WTC11 (cell line): Measurements from ENCODE around the gene CCDC152. TPM values are rescaled to one million over a fixed set of nuclear protein-coding genes. Genes with fewer than 3 reads are reported as not detected.

Experiments used
- ATAC-seq: fragments of 200-7000 bp; cut with Tn5 transposase; 2 replicates; pipeline ENCODE4 v1.10.0; 2021; ENCODE audit warnings: mild to moderate bottlenecking, moderate library complexity
- CTCF ChIA-PET: fragments of 300-600 bp; sonication (Branson Sonifier 250); formaldehyde crosslinking; loops from one replicate; lab custom pipeline; 2021; ENCODE audit warnings: antibody characterized with exemption; lab: Charles Lee
- POLR2A ChIA-PET: fragments of 350-600 bp; sonication (Branson Sonifier 250); formaldehyde crosslinking; loops from one replicate; lab custom pipeline; 2021; ENCODE audit warnings: antibody characterized with exemption; lab: Charles Lee
- DNase-seq: peaks from one replicate; pipeline ENCODE4 v3.0.0; 2021; ENCODE audit warnings: low spot score
- H3K27ac Mint-ChIP-seq: 2 replicates; pipeline ENCODE4 v1.8.0; 2021; ENCODE audit warnings: mixed read lengths
- H3K27me3 Mint-ChIP-seq: 2 replicates; pipeline ENCODE4 v1.8.0; 2021; ENCODE audit warnings: low read depth, mild to moderate bottlenecking, moderate library complexity, mixed read lengths
- H3K36me3 Mint-ChIP-seq: 2 replicates; pipeline ENCODE4 v1.8.0; 2021; ENCODE audit warnings: mixed read lengths
- H3K4me1 Mint-ChIP-seq: 2 replicates; pipeline ENCODE4 v1.8.0; 2022; ENCODE audit warnings: mixed read lengths
- H3K4me3 Mint-ChIP-seq: 2 replicates; pipeline ENCODE4 v1.8.0; 2021; ENCODE audit warnings: mild to moderate bottlenecking, moderate library complexity, mixed read lengths
- H3K9me3 Mint-ChIP-seq: 2 replicates; pipeline ENCODE4 v1.8.0; 2021; ENCODE audit warnings: mixed read lengths
- ATF6 ChIP-seq: sonication (generic); formaldehyde crosslinking; IDR thresholded peaks from 2 replicates; pipeline ENCODE4 v1.8.1; 2023; ENCODE audit warnings: mild to moderate bottlenecking, missing genetic modification reagents
- E2F1 ChIP-seq: sonication (generic); formaldehyde crosslinking; IDR thresholded peaks from 2 replicates; pipeline ENCODE4 v1.8.0; 2022; ENCODE audit warnings: mild to moderate bottlenecking, missing genetic modification reagents
- FOXP4 ChIP-seq: sonication (generic); formaldehyde crosslinking; IDR thresholded peaks from 2 replicates; pipeline ENCODE4 v1.8.0; 2022; ENCODE audit warnings: mild to moderate bottlenecking, missing genetic modification reagents
- HMGXB4 ChIP-seq: sonication (generic); formaldehyde crosslinking; IDR thresholded peaks from 2 replicates; pipeline ENCODE4 v1.8.1; 2023; ENCODE audit warnings: mild to moderate bottlenecking, moderate library complexity, missing genetic modification reagents
- NFE2L1 ChIP-seq: sonication (generic); formaldehyde crosslinking; IDR thresholded peaks from 2 replicates; pipeline ENCODE4 v1.8.1; 2023; ENCODE audit warnings: missing genetic modification reagents
- TEAD1 ChIP-seq: sonication (generic); formaldehyde crosslinking; IDR thresholded peaks from 2 replicates; pipeline ENCODE4 v1.8.0; 2022; ENCODE audit warnings: mild to moderate bottlenecking, missing genetic modification reagents
- ZNF281 ChIP-seq: sonication (generic); formaldehyde crosslinking; IDR thresholded peaks from 2 replicates; pipeline ENCODE4 v1.8.0; 2023; ENCODE audit warnings: mild to moderate bottlenecking, missing genetic modification reagents
- ZNF423 ChIP-seq: fragments of 250-450 bp; sonication (Bioruptor Pico); IDR thresholded peaks from 2 replicates; pipeline ENCODE4 v2.1.2; 2022; ENCODE audit warnings: mild to moderate bottlenecking, moderate library complexity
- total RNA-seq: library from RNA; stranded (reverse); gene quantifications from 3 replicates; pipeline ENCODE4 v1.2.3, GENCODE V29; 2021
- TF ChIP-seq, protein P1 (sequence below): sonication (generic); formaldehyde crosslinking; IDR thresholded peaks from 2 replicates; pipeline ENCODE4 v1.8.0; 2022; ENCODE audit warnings: mild to moderate bottlenecking, missing genetic modification reagents
- TF ChIP-seq, protein P2 (sequence below): sonication (generic); formaldehyde crosslinking; IDR thresholded peaks from 2 replicates; pipeline ENCODE4 v1.8.1; 2022; ENCODE audit warnings: missing genetic modification reagents, borderline replicate concordance
- TF ChIP-seq, protein P3 (sequence below): sonication (generic); formaldehyde crosslinking; conservative IDR thresholded peaks from 2 replicates; pipeline ENCODE4 v1.8.1; 2023; ENCODE audit warnings: mild to moderate bottlenecking, low read depth, missing genetic modification reagents, moderate library complexity

Gene CCDC152
- total RNA-seq, 1 experiment from 2014 or later: 15.1 TPM

DNA sequence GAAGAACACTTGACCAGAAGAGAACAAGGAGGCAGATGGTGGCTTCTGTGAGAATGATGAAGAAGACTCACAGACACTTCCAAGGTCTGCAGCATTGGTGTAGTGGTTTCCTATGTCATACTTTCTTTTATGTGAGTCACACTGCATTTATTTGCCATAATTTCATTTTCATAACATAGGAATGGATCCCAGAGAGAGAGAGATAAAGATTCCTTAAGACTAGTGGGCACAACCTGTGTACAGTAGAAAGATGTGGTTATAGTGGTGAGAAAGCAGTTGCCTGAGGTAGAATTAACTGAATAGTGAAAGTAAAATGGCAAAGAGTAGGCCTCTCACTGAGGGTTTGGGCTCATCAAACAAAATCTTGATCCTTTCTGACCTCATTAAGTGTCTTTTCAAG is 7.6 kb upstream of the CCDC152 start (continued):
- no peak for TF ChIP-seq HMGXB4 (CRISPR knock-in tag)

- TF ChIP-seq NFE2L1: no peak
- TF ChIP-seq, protein P1, sequence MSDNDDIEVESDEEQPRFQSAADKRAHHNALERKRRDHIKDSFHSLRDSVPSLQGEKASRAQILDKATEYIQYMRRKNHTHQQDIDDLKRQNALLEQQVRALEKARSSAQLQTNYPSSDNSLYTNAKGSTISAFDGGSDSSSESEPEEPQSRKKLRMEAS (CRISPR knock-in tag): no peak
- no peak for TF ChIP-seq ZNF423 (CRISPR knock-in tag)
- TF ChIP-seq HMGXB4 (CRISPR knock-in tag): no peak
- no peak for TF ChIP-seq E2F1
- no peaks in the 10 kb centered on the region for H3K27me3 Mint-ChIP-seq
- H3K9me3 Mint-ChIP-seq: peaks cover 3% of the 10 kb centered on the region; the same call in 1 of the 2 replicates
- CTCF ChIA-PET: interaction anchor here (1.7 kb wide), 1 partner anchor 139 kb away, joined by 4 read pairs; no protein-coding TSS in a partner anchor
- DNase-seq: no peak
- ATAC-seq: no peak
- POLR2A ChIA-PET: no interaction called here
- H3K27ac Mint-ChIP-seq: no peak overlapping the region
- H3K4me3 Mint-ChIP-seq: no peak overlapping the region
- no peaks in the 10 kb centered on the region for H3K36me3 Mint-ChIP-seq
- peaks cover 2% of the 10 kb centered on the region; the same call in 1 of the 2 replicates for H3K4me1 Mint-ChIP-seq
Observed at GRCh38 chr5:42750507-42750906, 6.1 kb upstream of the CCDC152 start.

DNA sequence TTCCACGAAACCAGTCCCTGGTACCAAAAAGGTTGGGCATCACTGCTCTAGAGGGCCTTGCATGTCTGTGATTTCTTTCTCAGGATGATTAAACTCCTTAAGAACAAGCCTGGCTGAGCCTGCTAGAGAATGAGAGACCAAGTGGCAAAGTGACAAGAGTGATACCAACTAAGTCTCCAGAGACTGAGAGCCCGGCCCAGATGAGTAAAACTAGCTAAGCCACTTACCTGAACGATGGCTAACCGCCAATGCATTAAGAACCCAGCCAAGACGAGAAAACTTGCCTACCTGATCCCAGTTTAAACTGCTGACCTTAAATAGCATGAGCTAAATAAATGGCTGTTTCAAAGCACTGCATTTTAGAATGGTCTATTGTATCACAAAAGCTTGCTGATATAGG is 5.6 kb upstream of the CCDC152 start:
- H3K4me3 Mint-ChIP-seq: no peak overlapping the region
- H3K27me3 Mint-ChIP-seq: no peaks in the 10 kb centered on the region
- ATAC-seq (no peak), DNase-seq (no peak)
- ChIA-PET POLR2A (no interaction called here), CTCF (interaction anchor here (1.7 kb wide), 1 partner anchor 138 kb away, joined by 4 read pairs; no protein-coding TSS in a partner anchor)
- H3K36me3 Mint-ChIP-seq: no peaks in the 10 kb centered on the region
- H3K27ac Mint-ChIP-seq: no peak overlapping the region
- peaks cover 3% of the 10 kb centered on the region; the same call in 1 of the 2 replicates for H3K9me3 Mint-ChIP-seq
- H3K4me1 Mint-ChIP-seq: no peaks in the 10 kb centered on the region
- TF ChIP-seq FOXP4 (CRISPR knock-in tag) (no peak), ZNF281 (no peak), TEAD1 (no peak), ATF6 (CRISPR knock-in tag) (no peak)
- TF ChIP-seq, protein P2, sequence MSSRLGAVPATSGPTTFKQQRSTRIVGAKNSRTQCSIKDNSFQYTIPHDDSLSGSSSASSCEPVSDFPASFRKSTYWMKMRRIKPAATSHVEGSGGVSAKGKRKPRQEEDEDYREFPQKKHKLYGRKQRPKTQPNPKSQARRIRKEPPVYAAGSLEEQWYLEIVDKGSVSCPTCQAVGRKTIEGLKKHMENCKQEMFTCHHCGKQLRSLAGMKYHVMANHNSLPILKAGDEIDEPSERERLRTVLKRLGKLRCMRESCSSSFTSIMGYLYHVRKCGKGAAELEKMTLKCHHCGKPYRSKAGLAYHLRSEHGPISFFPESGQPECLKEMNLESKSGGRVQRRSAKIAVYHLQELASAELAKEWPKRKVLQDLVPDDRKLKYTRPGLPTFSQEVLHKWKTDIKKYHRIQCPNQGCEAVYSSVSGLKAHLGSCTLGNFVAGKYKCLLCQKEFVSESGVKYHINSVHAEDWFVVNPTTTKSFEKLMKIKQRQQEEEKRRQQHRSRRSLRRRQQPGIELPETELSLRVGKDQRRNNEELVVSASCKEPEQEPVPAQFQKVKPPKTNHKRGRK (CRISPR knock-in tag): no peak
- TF ChIP-seq, protein P3, sequence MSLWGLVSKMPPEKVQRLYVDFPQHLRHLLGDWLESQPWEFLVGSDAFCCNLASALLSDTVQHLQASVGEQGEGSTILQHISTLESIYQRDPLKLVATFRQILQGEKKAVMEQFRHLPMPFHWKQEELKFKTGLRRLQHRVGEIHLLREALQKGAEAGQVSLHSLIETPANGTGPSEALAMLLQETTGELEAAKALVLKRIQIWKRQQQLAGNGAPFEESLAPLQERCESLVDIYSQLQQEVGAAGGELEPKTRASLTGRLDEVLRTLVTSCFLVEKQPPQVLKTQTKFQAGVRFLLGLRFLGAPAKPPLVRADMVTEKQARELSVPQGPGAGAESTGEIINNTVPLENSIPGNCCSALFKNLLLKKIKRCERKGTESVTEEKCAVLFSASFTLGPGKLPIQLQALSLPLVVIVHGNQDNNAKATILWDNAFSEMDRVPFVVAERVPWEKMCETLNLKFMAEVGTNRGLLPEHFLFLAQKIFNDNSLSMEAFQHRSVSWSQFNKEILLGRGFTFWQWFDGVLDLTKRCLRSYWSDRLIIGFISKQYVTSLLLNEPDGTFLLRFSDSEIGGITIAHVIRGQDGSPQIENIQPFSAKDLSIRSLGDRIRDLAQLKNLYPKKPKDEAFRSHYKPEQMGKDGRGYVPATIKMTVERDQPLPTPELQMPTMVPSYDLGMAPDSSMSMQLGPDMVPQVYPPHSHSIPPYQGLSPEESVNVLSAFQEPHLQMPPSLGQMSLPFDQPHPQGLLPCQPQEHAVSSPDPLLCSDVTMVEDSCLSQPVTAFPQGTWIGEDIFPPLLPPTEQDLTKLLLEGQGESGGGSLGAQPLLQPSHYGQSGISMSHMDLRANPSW (CRISPR knock-in tag): no peak
